Transverse colon (tissue), 4 donors: ENCODE measurements around the gene HBE1. TPM values are rescaled to one million over a fixed set of nuclear protein-coding genes. Genes with fewer than 3 reads are reported as not detected.

ENCODE experiments used
- DNase-seq: peaks from one replicate; pipeline ENCODE4 v3.0.0-alpha.2; 2019
- H3K27ac ChIP-seq, 4 donors: fragments of 200-600 bp; sonication (generic); 2 replicates each; pipeline ENCODE4 v1.5.1; 2016 to 2018; ENCODE audit warnings: inconsistent platforms in 4 of 4
- H3K27me3 ChIP-seq: fragments of 200-600 bp; sonication (generic); 2 replicates; pipeline ENCODE4 v1.5.1; 2017; ENCODE audit warnings: inconsistent platforms
- H3K36me3 ChIP-seq, 4 donors: fragments of 200-600 bp; sonication (generic); 2 replicates each; pipeline ENCODE4 v1.5.1; 2017 to 2019; ENCODE audit warnings: inconsistent platforms in 4 of 4
- H3K4me1 ChIP-seq, 4 donors: fragments of 200-600 bp; sonication (generic); 2 replicates each; pipeline ENCODE4 v1.5.1; 2017 to 2020; ENCODE audit warnings: inconsistent platforms in 4 of 4
- H3K4me3 ChIP-seq, 4 donors: fragments of 200-600 bp; sonication (generic); 1 replicate in 1 of 4; 2 replicates in 3 of 4; pipeline versions ENCODE4 v1.5.1 to v1.6.1; 2017 to 2019; ENCODE audit warnings: inconsistent platforms in 4 of 4
- H3K9me3 ChIP-seq, 2 donors: fragments of 200-600 bp; sonication (generic); 2 replicates each; pipeline ENCODE4 v1.5.1; 2017 to 2019; ENCODE audit warnings: inconsistent platforms in 2 of 2
- EP300 ChIP-seq: sonication (generic); formaldehyde crosslinking; IDR thresholded peaks from one replicate; pipeline ENCODE4 v1.6.1; 2017; ENCODE audit warnings: antibody characterized with exemption, low read depth
- POLR2A ChIP-seq: fragments of 450-650 bp; IDR thresholded peaks from one replicate; pipeline ENCODE4 v1.6.1; 2016; ENCODE audit warnings: antibody characterized with exemption, mild to moderate bottlenecking, moderate library complexity
- POLR2AphosphoS5 ChIP-seq, 3 donors: sonication (generic); formaldehyde crosslinking; IDR thresholded peaks; one replicate each; pipeline ENCODE4 v1.6.1; 2016; ENCODE audit warnings: antibody characterized with exemption in 3 of 3
- WGBS, 2 donors: methylation state at CpG; one replicate each; pipeline ENCODE4 v1.1.5; 2018; ENCODE audit warnings: low coverage in 1 of 2; 5-methylcytosine and 5-hydroxymethylcytosine counted together
- in situ Hi-C, 4 donors: fragments of 200-750 bp; cut with MboI; loops; one replicate each; pipeline versions ENCODE4 v1.15.0 to v1.15.1; 2017; ENCODE audit warnings: low sequenced_read_pairs in 3 of 4, low pct_ligation_motif_present in 1 of 4, low pct_unique_long_range_greater_than_20kb in 1 of 4
- intact Hi-C: fragments of 100-400 bp; cut with DNase I; formaldehyde crosslinking; loops from one replicate; pipeline ENCODE4 v1.15.1; 2023; ENCODE audit warnings: low total_unique reads
- total RNA-seq, 4 donors: library from RNA; depleted of rRNA; stranded (reverse); fragments of >200 nt; gene quantifications; one replicate each; pipeline ENCODE4 v1.1.0, GENCODE V29; 2016
- TF ChIP-seq, protein P1 (sequence below), 5 experiments: fragments of 200-600 bp in 3 of 5; fragments of 450-650 bp in 2 of 5; sonication (generic) in 3 of 5; IDR thresholded peaks; 1 replicate in 2 of 5; 2 replicates in 3 of 5; pipeline ENCODE4 v1.5.1; 2016 to 2017; ENCODE audit warnings: antibody characterized with exemption in 5 of 5, inconsistent platforms in 3 of 5, mild to moderate bottlenecking in 2 of 5, moderate library complexity in 1 of 5

The HBE1 gene
- total RNA-seq, 4 donors from 2014 or later, result not detected

DNA sequence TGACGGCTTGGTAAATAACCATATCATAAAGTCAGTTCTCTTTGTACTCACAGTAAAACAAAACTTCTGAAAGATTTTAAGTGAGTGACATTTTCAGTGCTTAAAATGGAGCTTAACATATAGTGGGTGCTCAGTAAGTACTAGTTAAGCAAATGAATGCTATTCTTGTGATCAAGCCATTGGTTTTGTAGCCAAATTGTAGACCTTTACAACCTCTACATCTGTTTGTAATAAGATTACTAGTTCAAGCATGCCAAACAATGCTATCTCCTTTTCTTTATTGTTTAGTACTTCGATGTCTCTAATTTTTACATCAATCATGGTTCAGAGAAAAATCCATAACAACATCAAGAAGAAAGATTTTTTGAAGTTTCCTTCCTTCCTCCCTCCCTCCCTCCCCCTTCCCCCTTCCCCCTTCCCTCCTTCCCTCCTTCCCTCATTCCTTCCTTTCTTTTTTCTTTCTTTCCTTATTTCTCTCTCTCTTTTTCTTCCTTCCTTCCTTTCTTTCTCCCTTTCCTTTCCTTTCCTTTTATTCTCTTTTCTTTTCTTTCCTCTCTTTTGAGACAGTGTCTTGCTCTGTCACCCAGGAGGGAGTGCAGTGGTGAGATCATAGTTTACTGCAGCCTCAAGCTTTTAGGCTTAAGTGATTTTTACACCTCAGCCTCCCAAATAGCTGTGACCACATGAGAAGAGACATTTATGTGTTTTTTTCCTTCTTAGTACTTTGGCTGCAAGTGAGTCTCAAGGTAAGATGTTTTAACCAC is 37.7 kb upstream of the HBE1 start:
- DNase-seq, result no peak
- Histone ChIP-seq H3K27ac (no peak overlapping the region), H3K4me1 (no peaks in the 10 kb centered on the region), H3K9me3 (no peaks in the 10 kb centered on the region), H3K36me3 (no peaks in the 10 kb centered on the region), H3K4me3 (no peak overlapping the region), H3K27me3 (no peaks in the 10 kb centered on the region)
- 38 to 42% methylated on average over 2 of the region's 2 CpGs for WGBS, 2 donors
- in situ Hi-C loops, result no loop called here
- no peak for TF ChIP-seq POLR2AphosphoS5 (IDR thresholded peaks at IDR 0.05)
- no peak for TF ChIP-seq POLR2A
- no peak for TF ChIP-seq EP300
- TF ChIP-seq, protein P1, sequence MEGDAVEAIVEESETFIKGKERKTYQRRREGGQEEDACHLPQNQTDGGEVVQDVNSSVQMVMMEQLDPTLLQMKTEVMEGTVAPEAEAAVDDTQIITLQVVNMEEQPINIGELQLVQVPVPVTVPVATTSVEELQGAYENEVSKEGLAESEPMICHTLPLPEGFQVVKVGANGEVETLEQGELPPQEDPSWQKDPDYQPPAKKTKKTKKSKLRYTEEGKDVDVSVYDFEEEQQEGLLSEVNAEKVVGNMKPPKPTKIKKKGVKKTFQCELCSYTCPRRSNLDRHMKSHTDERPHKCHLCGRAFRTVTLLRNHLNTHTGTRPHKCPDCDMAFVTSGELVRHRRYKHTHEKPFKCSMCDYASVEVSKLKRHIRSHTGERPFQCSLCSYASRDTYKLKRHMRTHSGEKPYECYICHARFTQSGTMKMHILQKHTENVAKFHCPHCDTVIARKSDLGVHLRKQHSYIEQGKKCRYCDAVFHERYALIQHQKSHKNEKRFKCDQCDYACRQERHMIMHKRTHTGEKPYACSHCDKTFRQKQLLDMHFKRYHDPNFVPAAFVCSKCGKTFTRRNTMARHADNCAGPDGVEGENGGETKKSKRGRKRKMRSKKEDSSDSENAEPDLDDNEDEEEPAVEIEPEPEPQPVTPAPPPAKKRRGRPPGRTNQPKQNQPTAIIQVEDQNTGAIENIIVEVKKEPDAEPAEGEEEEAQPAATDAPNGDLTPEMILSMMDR (IDR thresholded peaks at IDR 0.05), result no peak
- intact Hi-C loops, result no loop called here

DNA sequence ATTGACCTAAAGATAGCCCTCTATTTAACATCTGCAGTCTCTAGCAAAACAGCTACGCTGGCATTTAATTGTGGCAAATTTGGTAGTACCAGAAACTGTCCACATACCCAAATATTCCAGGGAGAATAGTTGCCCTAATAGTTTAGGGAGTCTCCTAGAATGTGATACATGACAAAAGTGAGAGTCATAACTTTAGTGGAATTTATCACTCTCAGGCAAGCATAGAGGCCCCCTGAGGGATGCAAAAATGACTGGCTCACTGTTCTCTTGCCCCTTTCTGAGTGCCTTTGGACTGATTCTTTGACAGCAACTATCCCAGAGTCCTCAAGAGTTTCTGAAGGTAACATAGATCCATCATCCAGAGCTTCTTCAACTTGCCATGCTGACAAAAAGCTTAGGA is 34.3 kb upstream of the HBE1 start:
- no peaks in the 10 kb centered on the region for H3K9me3 ChIP-seq
- H3K27ac ChIP-seq, result no peak overlapping the region
- H3K4me1 ChIP-seq, result no peaks in the 10 kb centered on the region
- TF ChIP-seq EP300, result no peak
- TF ChIP-seq, protein P1 (IDR thresholded peaks at IDR 0.05), result no peak
- no peak for TF ChIP-seq POLR2AphosphoS5 (IDR thresholded peaks at IDR 0.05)
- TF ChIP-seq POLR2A, result no peak
- no peaks in the 10 kb centered on the region for H3K27me3 ChIP-seq
- WGBS, 2 donors, result 88 to 100% methylated on average over 1 of the region's 1 CpG
- DNase-seq, result no peak
- H3K4me3 ChIP-seq, result no peak overlapping the region
- intact Hi-C loops, result no loop called here
- in situ Hi-C loops, result no loop called here
- no peaks in the 10 kb centered on the region for H3K36me3 ChIP-seq

DNA sequence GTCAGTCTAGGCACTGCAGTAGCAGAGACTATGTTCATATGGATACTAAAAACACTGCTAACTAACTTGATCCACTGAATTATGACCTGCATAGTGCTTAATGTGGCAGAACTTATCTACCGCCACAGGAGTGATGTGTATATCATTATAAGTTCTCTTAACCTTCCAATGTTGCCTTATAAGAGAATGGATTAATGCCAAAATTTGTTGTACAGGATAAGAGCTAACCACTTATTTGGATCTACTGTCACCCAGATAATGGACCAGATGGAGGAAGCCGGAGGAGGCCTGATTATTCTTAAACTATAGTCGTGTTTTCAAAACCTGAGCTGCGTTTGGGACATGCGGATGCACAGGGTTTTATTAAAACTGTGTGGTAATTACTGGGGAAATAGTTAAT is 33.9 kb upstream of the HBE1 start:
- no peak for DNase-seq
- TF ChIP-seq POLR2AphosphoS5 (IDR thresholded peaks at IDR 0.05), result no peak
- no peak for TF ChIP-seq POLR2A
- no peak for TF ChIP-seq EP300
- TF ChIP-seq, protein P1 (IDR thresholded peaks at IDR 0.05), result no peak
- Histone ChIP-seq H3K9me3 (no peaks in the 10 kb centered on the region), H3K4me3 (no peak overlapping the region), H3K27ac (no peak overlapping the region), H3K36me3 (no peaks in the 10 kb centered on the region), H3K27me3 (no peaks in the 10 kb centered on the region), H3K4me1 (no peaks in the 10 kb centered on the region)
- intact Hi-C loops (no loop called here), in situ Hi-C loops (no loop called here)
- WGBS, 2 donors, result 81 to 84% methylated on average over 5 of the region's 5 CpGs

DNA sequence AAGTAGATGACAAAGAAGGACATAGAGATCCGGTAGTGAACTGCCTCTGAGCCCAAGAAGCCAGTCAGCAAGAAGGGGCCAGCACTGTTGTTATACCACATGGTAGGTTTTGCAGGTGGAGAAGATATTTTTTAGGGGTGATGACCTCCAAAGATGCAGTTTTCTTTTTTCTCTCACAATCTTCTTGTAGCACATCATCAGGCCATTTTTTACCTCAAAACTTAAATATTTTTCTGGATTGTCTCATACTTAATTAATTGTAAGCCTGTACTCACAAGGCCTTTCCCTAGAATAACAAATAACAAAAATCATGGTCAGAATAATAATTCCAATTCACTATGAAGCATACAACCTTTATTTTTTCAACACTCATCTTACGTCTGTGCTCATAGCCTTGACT is 32.1 kb upstream of the HBE1 start, which contains the start of gene OR51B4:
Gene OR51B4, minus strand, starts transcription at position 101 of the 400 bp plus-strand sequence. Its CDS starts 0 bp downstream, at position 101.
- intact Hi-C loops (no loop called here), in situ Hi-C loops (no loop called here)
- WGBS, 2 donors, result 81 to 94% methylated on average over 2 of the region's 2 CpGs
- DNase-seq, result no peak
- no peak within 1 kb of the TSS for H3K4me3 ChIP-seq
- H3K27me3 ChIP-seq, result no peaks in the 10 kb centered on the region
- H3K9me3 ChIP-seq, result no peaks in the 10 kb centered on the region
- TF ChIP-seq POLR2AphosphoS5 (IDR thresholded peaks at IDR 0.05) (no peak), POLR2A (no peak), EP300 (no peak)
- TF ChIP-seq, protein P1 (IDR thresholded peaks at IDR 0.05), result no peak
- H3K4me1 ChIP-seq, result no peaks in the 10 kb centered on the region
- H3K27ac ChIP-seq, result no peak within 1 kb of the TSS
- no peaks in the 10 kb centered on the region for H3K36me3 ChIP-seq
